Chondrocyte (in vitro differentiated cells): ENCODE results near the gene FSCN2. TPM values are rescaled to one million over a fixed set of nuclear protein-coding genes. Genes with fewer than 3 reads are reported as not detected.
A peak's percentile ranks its signal among the peaks of the same experiment; 100 is the strongest.

Experiments used
- DNase-seq: peaks from one replicate; pipeline ENCODE4 v3.0.0; 2021; ENCODE audit warnings: mixed read lengths, low spot score
- H3K27ac Mint-ChIP-seq: one replicate; pipeline ENCODE4 v1.8.0; 2021; ENCODE audit warnings: mild to moderate bottlenecking, moderate library complexity, mixed read lengths; ENCODE audit not compliant: unreplicated experiment
- H3K27me3 Mint-ChIP-seq: 2 replicates; pipeline ENCODE4 v1.8.0; 2021; ENCODE audit warnings: low read depth, mixed read lengths
- H3K36me3 Mint-ChIP-seq: 2 replicates; pipeline ENCODE4 v1.8.0; 2021; ENCODE audit warnings: low read depth, mixed read lengths
- H3K4me1 Mint-ChIP-seq: 2 replicates; pipeline ENCODE4 v1.8.0; 2021; ENCODE audit warnings: low read depth, mild to moderate bottlenecking, mixed read lengths
- H3K4me3 Mint-ChIP-seq: one replicate; pipeline ENCODE4 v1.8.0; 2021; ENCODE audit warnings: mild to moderate bottlenecking, moderate library complexity, mixed read lengths; ENCODE audit not compliant: unreplicated experiment
- H3K9me3 Mint-ChIP-seq: 2 replicates; pipeline ENCODE4 v1.8.0; 2021; ENCODE audit warnings: low read depth, mixed read lengths
- total RNA-seq: library from RNA; stranded (reverse); gene quantifications from 3 replicates; pipeline ENCODE4 v1.2.1, GENCODE V29; 2021
- TF ChIP-seq, protein P1 (sequence below): fragments of 200-600 bp; sonication (generic); IDR thresholded peaks from 2 replicates; pipeline ENCODE4 v1.5.0; 2021; ENCODE audit warnings: antibody characterized with exemption, mild to moderate bottlenecking, moderate library complexity

FSCN2 gene
- total RNA-seq, 1 donor from 2014 or later = 6.1 TPM

DNA sequence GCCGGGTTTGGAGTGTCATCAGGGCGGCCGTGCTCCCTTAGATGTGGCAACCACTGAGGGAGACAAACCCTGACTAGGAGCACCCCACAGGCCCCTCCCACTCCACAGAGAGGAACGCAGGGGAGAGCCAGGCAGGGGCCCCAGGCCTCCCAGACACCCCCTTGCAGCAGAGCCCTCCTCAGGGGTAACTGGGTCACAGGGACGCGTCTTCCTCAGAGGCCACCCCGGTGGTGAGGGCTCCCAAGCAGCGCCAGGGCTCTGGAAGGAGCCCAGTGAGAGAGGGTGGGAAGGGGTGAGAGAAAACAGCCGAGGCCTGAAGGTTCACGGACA is 11.4 kb downstream of the FSCN2 start:
- TF ChIP-seq, protein P1, sequence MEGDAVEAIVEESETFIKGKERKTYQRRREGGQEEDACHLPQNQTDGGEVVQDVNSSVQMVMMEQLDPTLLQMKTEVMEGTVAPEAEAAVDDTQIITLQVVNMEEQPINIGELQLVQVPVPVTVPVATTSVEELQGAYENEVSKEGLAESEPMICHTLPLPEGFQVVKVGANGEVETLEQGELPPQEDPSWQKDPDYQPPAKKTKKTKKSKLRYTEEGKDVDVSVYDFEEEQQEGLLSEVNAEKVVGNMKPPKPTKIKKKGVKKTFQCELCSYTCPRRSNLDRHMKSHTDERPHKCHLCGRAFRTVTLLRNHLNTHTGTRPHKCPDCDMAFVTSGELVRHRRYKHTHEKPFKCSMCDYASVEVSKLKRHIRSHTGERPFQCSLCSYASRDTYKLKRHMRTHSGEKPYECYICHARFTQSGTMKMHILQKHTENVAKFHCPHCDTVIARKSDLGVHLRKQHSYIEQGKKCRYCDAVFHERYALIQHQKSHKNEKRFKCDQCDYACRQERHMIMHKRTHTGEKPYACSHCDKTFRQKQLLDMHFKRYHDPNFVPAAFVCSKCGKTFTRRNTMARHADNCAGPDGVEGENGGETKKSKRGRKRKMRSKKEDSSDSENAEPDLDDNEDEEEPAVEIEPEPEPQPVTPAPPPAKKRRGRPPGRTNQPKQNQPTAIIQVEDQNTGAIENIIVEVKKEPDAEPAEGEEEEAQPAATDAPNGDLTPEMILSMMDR = no peak
- no peak for DNase-seq
- no peaks in the 10 kb centered on the region for H3K9me3 Mint-ChIP-seq
- peaks cover 4% of the 10 kb centered on the region for H3K4me1 Mint-ChIP-seq
- no peaks in the 10 kb centered on the region for H3K27me3 Mint-ChIP-seq
- H3K27ac Mint-ChIP-seq = no peak overlapping the region
- peaks cover 8% of the 10 kb centered on the region for H3K36me3 Mint-ChIP-seq
- no peak overlapping the region for H3K4me3 Mint-ChIP-seq

DNA sequence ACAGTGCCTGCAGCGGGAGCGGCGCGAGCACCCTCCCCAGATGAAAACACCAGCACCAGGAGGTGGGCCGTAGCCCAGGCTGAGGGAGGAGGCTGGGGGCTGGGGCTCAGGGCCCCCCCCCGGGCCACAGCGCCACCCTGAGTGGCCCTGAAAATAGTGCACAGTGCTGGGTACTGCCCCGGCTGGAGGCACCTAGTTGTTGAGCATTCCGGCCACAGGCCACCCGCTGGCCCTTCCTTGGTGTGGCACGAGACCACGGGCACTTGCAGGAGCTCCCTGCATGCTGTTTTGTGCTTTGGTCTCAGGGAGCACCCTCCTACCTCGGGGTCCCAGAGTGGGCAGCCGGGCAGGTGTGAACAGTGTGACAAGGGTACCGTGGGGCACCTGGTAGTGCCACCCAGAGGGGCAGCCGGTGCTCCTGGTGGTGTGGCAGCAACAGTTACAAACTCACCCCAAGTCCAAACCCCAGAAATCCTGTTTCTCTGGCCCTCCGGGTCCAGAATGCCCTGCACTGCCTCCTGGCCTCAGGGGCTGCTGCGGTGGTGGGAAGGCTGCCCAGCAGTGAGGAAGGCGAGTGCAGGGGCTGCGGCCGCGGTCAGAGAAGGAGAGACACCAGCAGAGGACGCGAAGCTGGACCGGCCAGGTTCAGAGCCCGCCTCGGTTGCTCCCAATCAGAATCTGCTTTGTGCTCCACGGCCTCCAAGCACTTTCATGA is 11.9 kb downstream of the FSCN2 start:
- no peak overlapping the region for H3K4me3 Mint-ChIP-seq

DNA sequence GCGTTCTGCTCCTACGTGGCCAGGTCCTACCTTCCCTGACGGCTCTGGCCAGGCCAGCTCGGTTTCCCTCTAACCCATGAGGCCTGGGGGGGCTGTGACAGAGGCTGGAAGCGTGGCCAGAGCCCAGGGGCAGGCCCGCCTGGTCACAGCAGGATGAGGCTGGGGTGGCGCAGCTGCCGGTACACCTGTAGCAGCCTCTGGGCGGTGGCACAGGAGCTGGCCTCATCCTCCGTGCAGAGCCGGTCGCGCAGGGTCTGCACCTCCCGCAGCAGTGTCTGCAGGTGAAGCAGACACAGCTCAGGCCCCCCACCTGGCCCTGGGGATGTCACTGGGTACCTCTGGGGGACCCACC is 12.5 kb downstream of the FSCN2 start:
- Mint-ChIP-seq H3K9me3 (no peaks in the 10 kb centered on the region), H3K27ac (no peak overlapping the region), H3K27me3 (no peaks in the 10 kb centered on the region), H3K4me3 (no peak overlapping the region), H3K4me1 (peaks cover 4% of the 10 kb centered on the region), H3K36me3 (peaks cover 10% of the 10 kb centered on the region)
- DNase-seq = no peak
- TF ChIP-seq, protein P1 = no peak

More for the DNA sequence above, 11.9 kb downstream of the FSCN2 start:
- Mint-ChIP-seq H3K27me3 (no peaks in the 10 kb centered on the region), H3K9me3 (no peaks in the 10 kb centered on the region), H3K36me3 (peaks cover 8% of the 10 kb centered on the region), H3K4me1 (peaks cover 4% of the 10 kb centered on the region), H3K27ac (no peak overlapping the region)
- TF ChIP-seq, protein P1 = peak; percentile 13
- no peak for DNase-seq

DNA sequence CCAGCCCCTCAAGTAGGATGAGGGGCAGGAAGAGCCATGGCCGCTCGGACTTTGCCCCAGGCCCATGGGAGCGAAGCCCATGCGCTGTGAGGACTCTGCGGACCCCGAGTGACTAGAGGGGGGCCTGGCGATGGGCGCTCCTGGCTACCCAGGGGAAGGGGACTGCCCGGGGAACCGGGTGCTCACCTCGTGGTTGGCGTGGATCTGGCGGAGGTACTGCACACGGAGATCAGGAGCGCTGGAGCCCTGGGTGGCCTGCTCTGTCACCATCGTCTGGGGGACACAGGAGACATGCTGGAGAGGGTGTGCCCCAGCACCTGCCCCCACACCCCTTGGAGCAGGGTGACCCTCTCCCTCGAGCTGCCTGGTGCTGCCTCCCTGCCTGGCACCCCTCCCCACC is 12.9 kb downstream of the FSCN2 start:
- Mint-ChIP-seq H3K4me1 (peaks cover 4% of the 10 kb centered on the region), H3K9me3 (no peaks in the 10 kb centered on the region), H3K36me3 (peaks cover 10% of the 10 kb centered on the region), H3K27ac (peak overlapping the region; percentile 69), H3K27me3 (no peaks in the 10 kb centered on the region), H3K4me3 (no peak overlapping the region)
- DNase-seq = no peak
- TF ChIP-seq, protein P1 = no peak

DNA sequence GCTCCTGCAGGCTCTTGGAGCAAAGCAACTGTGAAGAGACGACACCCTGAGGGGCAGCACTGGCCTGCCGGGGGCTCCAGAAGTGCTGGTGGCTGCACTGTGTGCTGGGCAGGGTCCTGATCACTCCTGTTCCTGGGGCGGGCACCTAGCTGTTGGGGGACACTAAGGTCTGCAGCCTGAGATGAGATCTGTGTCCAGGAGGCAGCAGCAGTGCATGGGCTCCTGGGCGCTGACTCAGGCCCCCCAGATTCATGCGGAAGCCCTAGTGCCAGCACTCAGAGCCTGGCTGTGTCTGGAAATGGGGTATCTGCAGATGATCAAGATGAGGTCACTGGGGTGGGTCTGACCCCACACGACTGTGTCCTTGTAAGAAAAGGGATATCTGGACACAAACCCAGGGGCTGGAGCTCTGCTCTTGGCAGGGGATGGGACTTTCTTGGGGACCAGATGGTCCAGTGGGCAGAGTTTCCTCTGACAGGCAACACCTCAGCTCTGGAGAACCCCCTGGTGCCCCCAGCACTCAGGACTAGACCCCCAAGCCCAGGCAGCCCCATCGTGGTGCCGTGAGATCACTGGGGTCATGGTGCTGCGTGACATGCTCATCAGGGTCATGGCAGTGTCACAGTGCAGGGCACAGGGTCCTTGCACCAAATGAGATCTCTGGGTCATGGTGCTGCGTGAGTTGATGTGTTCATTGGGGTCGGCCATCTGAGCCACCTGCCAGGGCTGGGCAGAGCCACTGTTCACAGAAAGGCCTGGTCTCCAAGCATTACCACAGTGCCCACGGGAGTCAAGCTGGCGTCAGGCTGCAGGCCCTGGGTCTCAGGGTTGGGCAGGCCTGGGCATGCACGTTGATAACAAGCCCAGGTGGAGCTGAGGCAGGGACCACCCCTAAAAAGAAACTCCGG is 14.5 kb downstream of the FSCN2 start:
- TF ChIP-seq, protein P1 = no peak
- no peaks in the 10 kb centered on the region for H3K9me3 Mint-ChIP-seq
- no peaks in the 10 kb centered on the region for H3K27me3 Mint-ChIP-seq
- H3K27ac Mint-ChIP-seq = no peak overlapping the region
- DNase-seq = no peak
- H3K4me3 Mint-ChIP-seq = no peak overlapping the region
- peaks cover 10% of the 10 kb centered on the region for H3K36me3 Mint-ChIP-seq
- peaks cover 3% of the 10 kb centered on the region for H3K4me1 Mint-ChIP-seq
